Prostate gland (tissue), 2 donors: Measurements from ENCODE around the gene AKAP9.

ENCODE experiments used
- CTCF ChIP-seq, 4 experiments: fragments of 200-600 bp in 2 of 4; fragments of 450-650 bp in 2 of 4; sonication (generic) in 2 of 4; IDR thresholded peaks; 1 replicate in 3 of 4; 2 replicates in 1 of 4; pipeline ENCODE4 v1.5.1; 2016 to 2019; ENCODE audit warnings: antibody characterized with exemption in 4 of 4, mild to moderate bottlenecking in 2 of 4, moderate library complexity in 2 of 4
- POLR2A ChIP-seq: fragments of 450-650 bp; IDR thresholded peaks from one replicate; pipeline ENCODE4 v1.6.1; 2016; ENCODE audit warnings: antibody characterized with exemption, mild to moderate bottlenecking
- POLR2AphosphoS5 ChIP-seq: sonication (generic); formaldehyde crosslinking; IDR thresholded peaks from one replicate; pipeline ENCODE4 v1.6.1; 2017; ENCODE audit warnings: antibody characterized with exemption

GRCh38 chr7:92072121-92072520, 131.5 kb downstream of the AKAP9 start:
- TF ChIP-seq CTCF (IDR thresholded peaks at IDR 0.05) (no peak), POLR2A (no peak), POLR2AphosphoS5 (no peak)
